ENCODE measurements around the gene LAG3.

The LAG3 gene

DNA sequence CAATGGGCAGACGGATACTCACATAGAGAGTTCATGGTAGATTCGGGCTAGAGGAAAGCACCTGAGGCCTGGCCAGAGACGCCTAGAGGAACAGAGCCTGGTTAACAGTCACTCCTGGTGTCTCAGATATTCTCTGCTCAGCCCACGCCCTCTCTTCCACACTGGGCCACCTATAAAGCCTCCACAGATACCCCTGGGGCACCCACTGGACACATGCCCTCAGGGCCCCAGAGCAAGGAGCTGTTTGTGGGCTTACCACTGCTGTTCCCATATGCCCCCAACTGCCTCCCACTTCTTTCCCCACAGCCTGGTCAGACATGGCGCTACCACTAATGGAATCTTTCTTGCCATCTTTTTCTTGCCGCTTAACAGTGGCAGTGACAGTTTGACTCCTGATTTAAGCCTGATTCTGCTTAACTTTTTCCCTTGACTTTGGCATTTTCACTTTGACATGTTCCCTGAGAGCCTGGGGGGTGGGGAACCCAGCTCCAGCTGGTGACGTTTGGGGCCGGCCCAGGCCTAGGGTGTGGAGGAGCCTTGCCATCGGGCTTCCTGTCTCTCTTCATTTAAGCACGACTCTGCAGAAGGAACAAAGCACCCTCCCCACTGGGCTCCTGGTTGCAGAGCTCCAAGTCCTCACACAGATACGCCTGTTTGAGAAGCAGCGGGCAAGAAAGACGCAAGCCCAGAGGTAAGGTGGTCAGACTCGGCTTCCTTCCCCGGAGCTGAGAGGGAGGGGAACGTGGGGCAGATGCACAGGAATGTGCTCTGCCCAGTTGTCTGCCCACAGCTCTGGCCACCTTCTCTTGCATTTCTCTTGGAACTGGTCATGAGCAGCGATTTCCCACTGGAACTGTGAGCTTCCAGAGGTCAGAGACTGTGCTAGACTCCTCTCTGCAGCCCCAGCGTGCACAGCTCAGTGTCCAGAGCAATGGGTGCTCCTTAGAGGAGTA lies 16.9 kb downstream of the LAG3 start, which contains the start of gene CD4:
Gene CD4, plus strand, starts transcription at position 557 of the 953 bp plus-strand sequence. CDS start 10,611 bp downstream, outside the sequence.
- no peaks in the 10 kb centered on the region for H3K9me3 Mint-ChIP-seq
- no peak within 1 kb of the TSS for H3K27ac Mint-ChIP-seq
- H3K4me3 Mint-ChIP-seq = no peak within 1 kb of the TSS
- H3K4me1 Mint-ChIP-seq = peaks cover 23% of the 10 kb centered on the region
- peaks cover 8% of the 10 kb centered on the region for H3K27me3 Mint-ChIP-seq
- no peaks in the 10 kb centered on the region for H3K36me3 Mint-ChIP-seq
- ATAC-seq = no peak

DNA sequence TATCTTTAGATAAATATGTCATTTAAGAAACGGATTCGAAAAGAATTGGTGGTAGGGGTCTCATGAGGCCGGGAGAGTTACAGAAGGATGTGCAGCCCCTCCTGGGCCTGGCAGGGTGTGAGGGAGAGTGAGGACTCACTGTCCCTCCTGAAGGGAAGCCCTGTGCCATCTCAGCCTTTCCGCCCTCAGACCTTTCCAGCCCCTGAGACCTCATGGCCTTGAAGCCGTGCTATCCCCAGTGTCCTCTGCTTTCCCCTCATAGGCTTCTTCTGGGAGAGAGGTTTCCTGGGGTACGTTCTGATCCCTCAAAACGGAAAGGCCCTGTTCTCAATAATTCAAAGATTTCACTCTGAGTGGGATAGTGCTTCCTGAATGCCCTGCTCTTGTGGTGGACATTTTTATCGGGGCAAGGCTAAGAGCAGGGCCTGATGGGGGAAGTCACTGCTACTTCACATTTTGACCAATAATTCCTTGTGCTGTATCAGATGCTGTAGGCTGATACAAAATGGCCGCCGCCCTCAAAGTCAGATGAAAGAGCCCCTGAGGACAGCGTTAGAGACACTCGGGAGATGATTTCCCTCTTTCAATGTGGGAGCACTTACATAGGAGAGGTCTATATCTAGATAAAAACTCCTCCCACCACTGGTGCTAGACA lies 18.3 kb downstream of the LAG3 start:
- Mint-ChIP-seq H3K9me3 (no peaks in the 10 kb centered on the region), H3K27ac (no peak overlapping the region), H3K4me3 (no peak overlapping the region), H3K4me1 (peaks cover 21% of the 10 kb centered on the region), H3K27me3 (peaks cover 21% of the 10 kb centered on the region), H3K36me3 (no peaks in the 10 kb centered on the region)
- ATAC-seq = no peak

DNA sequence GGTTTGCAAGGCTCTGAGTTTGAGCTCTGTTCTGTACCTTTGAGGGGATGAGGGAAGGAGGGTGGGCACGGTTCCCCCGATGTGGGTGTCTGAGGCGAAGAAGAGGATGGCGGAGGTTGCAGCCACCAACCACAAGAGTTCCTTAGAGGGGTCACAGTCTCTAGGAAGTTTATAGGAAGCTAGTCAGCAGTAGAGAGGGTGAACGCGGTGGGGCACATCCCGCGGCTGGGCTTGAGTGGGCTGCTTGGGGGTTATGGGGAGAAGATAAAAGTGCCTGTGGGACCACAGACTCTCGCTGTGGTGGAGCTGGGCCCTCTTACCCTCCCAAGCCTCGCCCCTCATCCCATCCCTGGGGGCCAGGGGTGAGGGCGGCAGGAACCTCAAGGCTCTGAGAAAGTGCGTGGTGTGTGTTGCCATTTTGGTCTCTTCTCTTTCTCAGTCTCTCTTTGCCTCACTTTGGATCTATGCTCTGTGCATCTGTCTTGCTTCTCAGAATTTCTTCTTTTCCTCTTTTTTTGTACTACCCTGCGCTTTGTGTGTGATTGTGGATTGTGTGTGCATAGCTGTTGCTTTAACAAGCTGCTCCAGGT lies 19.7 kb downstream of the LAG3 start:
- H3K4me3 Mint-ChIP-seq = no peak overlapping the region
- ATAC-seq = peak; percentile 51
- peaks cover 21% of the 10 kb centered on the region for H3K4me1 Mint-ChIP-seq

DNA sequence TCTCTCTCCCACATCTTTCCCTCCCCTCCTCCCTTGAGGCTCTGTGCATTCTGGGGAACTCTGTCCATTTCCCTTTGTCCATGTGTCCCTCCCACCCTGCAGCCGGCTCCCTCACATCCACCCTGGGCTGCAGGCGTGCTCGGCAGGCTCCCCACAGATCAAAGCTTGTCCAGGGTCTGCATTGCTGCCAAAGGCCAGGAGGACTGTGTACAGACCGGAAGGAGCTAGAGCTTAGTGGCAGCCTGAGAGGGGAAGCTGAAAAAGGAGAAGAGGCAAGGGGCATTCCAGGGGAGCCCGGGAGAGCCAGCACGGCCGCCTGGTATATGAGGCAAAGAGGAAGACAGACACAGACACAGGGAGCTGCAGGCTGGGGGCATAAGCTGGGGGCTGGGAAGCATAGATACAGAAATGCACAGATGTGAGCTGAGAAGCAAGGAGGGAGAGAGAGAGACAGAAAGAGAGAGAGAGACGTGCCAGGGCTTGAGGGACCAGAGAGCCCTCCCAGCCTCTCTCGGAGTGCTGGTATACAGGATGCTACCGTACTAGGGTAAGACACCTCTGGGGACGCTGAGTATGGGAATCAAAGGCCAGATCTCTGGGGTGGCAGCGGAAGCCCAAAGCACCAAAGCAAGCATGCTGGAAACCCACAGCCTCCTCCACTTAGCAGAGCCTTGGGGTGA lies 20.3 kb downstream of the LAG3 start:
- no peaks in the 10 kb centered on the region for H3K36me3 Mint-ChIP-seq
- H3K9me3 Mint-ChIP-seq = no peaks in the 10 kb centered on the region
- H3K4me1 Mint-ChIP-seq = peaks cover 21% of the 10 kb centered on the region
- peak overlapping the region; percentile 36 for H3K27ac Mint-ChIP-seq
- H3K4me3 Mint-ChIP-seq = peak overlapping the region; percentile 4
- peaks cover 38% of the 10 kb centered on the region for H3K27me3 Mint-ChIP-seq
- peak; percentile 79 for ATAC-seq

More for the DNA sequence above, 19.7 kb downstream of the LAG3 start:
- H3K9me3 Mint-ChIP-seq = no peaks in the 10 kb centered on the region
- peaks cover 32% of the 10 kb centered on the region for H3K27me3 Mint-ChIP-seq
- H3K36me3 Mint-ChIP-seq = no peaks in the 10 kb centered on the region
- peak overlapping the region; percentile 36 for H3K27ac Mint-ChIP-seq

DNA sequence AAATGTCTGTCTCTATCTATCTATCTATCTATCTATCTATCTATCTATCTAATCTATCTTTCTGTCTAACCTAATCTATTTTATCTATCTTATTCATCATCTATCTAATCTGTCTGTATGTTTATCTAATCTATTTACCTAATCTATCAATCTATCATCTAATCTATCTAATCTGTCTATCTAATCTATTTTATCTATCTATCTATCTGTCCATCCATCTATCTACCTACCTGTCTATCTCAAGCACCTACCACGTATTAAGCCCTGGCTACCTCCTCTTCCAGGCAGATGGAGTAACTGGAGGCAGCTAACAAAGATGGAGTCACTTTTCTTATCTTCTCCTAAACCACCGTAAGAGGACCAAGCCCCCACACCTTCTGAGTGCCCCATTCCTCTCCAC lies 22.8 kb downstream of the LAG3 start:
- Mint-ChIP-seq H3K27ac (no peak overlapping the region), H3K27me3 (peaks cover 55% of the 10 kb centered on the region), H3K36me3 (no peaks in the 10 kb centered on the region), H3K4me3 (no peak overlapping the region), H3K9me3 (no peaks in the 10 kb centered on the region), H3K4me1 (peaks cover 21% of the 10 kb centered on the region)
- no peak for ATAC-seq

DNA sequence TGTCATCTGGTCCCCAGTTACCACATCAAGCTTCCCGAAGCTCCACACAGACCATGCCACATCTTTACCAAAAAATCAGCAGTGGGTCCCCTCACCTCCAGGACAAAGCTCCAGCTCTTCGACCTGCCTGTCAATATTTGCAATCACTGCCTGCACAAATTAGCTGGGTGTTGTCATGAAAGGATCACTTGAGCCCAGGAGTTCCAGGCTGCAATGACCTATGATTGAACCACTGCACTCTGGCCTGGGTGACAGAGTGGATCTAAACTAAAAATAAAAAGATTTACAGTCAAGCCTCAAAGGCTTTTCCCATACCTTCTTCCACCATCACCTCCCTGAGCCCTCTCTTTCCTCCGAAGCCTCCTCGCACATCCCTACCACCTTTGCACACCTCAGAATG lies 24.3 kb downstream of the LAG3 start:
- Mint-ChIP-seq H3K4me1 (peaks cover 21% of the 10 kb centered on the region), H3K27ac (no peak overlapping the region), H3K27me3 (peaks cover 56% of the 10 kb centered on the region), H3K4me3 (no peak overlapping the region), H3K36me3 (no peaks in the 10 kb centered on the region), H3K9me3 (no peaks in the 10 kb centered on the region)
- ATAC-seq = no peak

DNA sequence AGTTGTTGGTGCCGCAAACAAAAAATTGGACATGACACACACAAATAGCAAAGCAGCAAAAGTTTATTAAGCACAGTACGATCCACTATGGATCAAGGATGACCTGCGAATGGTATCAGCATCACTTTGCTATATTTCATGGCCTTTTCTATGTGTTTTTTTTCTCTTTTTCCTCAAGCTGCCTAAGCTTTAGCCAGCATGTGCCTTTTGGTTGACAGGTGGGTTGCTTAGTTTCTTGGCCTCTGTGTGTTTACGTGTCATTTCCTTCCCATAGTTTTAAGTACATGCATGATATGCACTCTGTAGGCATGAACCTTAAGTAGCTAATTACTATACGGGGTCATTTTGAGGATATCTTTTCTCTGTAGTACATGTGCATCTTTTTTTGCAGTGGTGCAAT lies 26.8 kb downstream of the LAG3 start:
- ATAC-seq = no peak
- Mint-ChIP-seq H3K27me3 (peaks cover 48% of the 10 kb centered on the region), H3K9me3 (no peaks in the 10 kb centered on the region), H3K4me3 (no peak overlapping the region), H3K4me1 (no peaks in the 10 kb centered on the region), H3K27ac (no peak overlapping the region), H3K36me3 (no peaks in the 10 kb centered on the region)

DNA sequence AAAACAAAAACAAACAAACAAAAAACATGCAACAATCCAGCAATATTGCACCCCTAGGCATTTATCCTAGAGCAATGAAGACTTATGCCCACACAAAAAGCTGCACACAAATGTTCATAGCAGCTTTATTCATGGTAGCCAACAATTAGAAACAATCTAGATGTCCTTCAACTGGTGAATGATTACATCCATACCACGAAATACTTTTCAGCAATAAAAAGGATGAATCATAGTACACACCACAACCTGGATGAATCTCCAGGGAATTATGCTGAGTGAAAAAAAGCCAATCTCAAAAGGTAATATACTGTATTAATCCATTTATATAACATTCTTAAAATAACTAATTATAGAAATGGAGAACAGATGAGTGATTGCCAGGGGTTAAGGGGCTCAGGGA lies 34.9 kb downstream of the LAG3 start:
- no peaks in the 10 kb centered on the region for H3K36me3 Mint-ChIP-seq
- no peak overlapping the region for H3K27ac Mint-ChIP-seq
- H3K4me1 Mint-ChIP-seq = peaks cover 13% of the 10 kb centered on the region
- ATAC-seq = no peak
- no peaks in the 10 kb centered on the region for H3K9me3 Mint-ChIP-seq
- H3K4me3 Mint-ChIP-seq = no peak overlapping the region
- peaks cover 8% of the 10 kb centered on the region for H3K27me3 Mint-ChIP-seq

DNA sequence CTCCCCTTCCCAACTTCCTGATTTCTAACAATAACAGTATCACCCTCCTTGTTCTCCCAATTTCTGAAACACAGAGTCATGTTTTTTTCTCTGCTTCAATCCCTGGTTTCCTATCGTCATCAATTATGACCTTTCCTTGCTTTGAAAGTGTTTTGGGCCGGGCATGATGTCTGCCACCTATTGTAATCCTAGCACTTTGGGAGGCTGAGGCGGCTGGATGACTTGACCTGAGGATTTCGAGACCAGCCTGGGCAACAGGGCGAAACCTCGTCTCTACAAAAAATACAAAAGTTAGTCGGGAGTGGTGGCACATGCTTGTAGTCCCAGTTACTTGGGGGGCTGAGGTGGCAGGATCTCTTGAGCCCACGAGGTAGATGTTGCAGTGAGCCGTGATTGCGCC lies 36.7 kb downstream of the LAG3 start:
- Mint-ChIP-seq H3K4me1 (peaks cover 21% of the 10 kb centered on the region), H3K27me3 (peaks cover 10% of the 10 kb centered on the region), H3K36me3 (no peaks in the 10 kb centered on the region), H3K27ac (no peak overlapping the region), H3K9me3 (no peaks in the 10 kb centered on the region), H3K4me3 (no peak overlapping the region)
- ATAC-seq = no peak

DNA sequence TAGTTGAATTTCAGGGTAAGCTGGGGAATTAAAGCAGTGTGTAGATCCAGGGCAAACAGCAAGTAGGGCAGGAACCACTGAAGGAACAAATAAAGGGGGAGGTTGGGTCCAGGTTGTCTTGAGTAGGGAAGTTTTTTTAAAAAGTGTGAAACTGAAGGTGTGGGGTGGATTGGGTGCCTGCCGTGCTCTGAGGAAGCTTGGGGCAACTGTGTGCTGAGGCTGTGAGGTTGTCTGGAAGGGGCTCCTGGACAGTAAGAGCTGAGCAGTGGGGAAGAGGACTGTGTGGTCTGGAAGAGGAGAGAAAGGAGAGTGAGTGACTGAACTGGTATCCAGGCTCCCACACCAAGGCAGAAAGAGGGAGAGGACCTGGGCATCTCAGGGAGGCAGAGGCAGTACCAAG lies 38.4 kb downstream of the LAG3 start:
- H3K36me3 Mint-ChIP-seq = no peaks in the 10 kb centered on the region
- H3K27ac Mint-ChIP-seq = no peak overlapping the region
- H3K4me1 Mint-ChIP-seq = peaks cover 21% of the 10 kb centered on the region
- H3K4me3 Mint-ChIP-seq = no peak overlapping the region
- no peak for ATAC-seq
- H3K27me3 Mint-ChIP-seq = peaks cover 11% of the 10 kb centered on the region
- H3K9me3 Mint-ChIP-seq = no peaks in the 10 kb centered on the region

DNA sequence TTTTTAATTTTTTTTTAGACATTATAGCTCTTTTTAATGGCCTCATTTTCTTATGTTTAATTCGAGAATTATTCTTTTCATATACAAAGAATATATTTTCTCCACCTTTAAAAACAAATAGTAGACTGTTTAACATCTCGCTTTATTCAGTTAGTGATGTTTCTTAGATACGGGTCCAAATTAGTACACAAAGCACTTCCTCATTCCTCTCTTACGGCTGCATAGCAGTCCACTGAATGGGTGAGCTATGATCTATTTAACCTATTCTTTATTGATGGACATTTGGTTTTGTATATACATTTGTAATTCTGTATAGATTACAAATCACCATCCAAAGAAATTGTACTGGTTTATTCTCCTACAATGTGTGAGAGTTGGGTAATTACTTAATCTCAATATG lies 41.0 kb downstream of the LAG3 start:
- Mint-ChIP-seq H3K9me3 (no peaks in the 10 kb centered on the region), H3K27ac (no peak overlapping the region), H3K36me3 (no peaks in the 10 kb centered on the region), H3K4me3 (no peak overlapping the region), H3K27me3 (peaks cover 8% of the 10 kb centered on the region), H3K4me1 (peaks cover 21% of the 10 kb centered on the region)
- no peak for ATAC-seq

DNA sequence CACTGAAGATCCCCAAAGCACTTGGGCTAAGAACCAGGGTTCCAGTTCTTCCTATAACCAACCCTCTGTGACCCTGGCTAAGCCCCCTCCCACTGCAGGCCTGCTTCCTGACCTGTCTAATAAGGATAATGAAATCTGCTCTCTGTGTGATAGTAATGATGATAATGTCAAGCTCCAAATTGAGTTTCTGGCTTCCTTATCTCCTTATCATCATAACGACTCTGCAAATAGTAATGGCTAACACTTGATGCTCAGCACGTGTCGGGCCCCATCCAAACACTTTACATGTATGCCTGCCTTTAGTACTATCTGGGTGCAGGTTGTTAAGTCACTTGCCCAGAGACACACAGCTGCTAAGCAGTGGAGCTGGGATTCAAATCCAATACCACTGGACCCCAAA lies 44.3 kb downstream of the LAG3 start:
- H3K27me3 Mint-ChIP-seq = peaks cover 17% of the 10 kb centered on the region
- H3K9me3 Mint-ChIP-seq = no peaks in the 10 kb centered on the region
- ATAC-seq = no peak
- no peak overlapping the region for H3K4me3 Mint-ChIP-seq
- H3K27ac Mint-ChIP-seq = no peak overlapping the region
- peaks cover 15% of the 10 kb centered on the region for H3K4me1 Mint-ChIP-seq
- no peaks in the 10 kb centered on the region for H3K36me3 Mint-ChIP-seq

DNA sequence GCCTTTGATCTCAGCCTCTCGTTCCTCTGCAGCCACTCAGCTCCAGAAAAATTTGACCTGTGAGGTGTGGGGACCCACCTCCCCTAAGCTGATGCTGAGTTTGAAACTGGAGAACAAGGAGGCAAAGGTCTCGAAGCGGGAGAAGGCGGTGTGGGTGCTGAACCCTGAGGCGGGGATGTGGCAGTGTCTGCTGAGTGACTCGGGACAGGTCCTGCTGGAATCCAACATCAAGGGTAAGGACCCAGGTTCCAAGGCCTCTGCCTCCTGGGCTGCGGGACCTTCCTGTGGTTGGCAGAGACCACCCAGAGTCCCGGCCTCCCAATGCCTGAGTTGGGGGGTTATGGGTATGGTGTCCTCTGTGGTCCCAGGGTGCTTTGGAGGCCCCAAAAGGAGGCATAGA lies 44.8 kb downstream of the LAG3 start:
- H3K27ac Mint-ChIP-seq = no peak overlapping the region
- H3K4me3 Mint-ChIP-seq = no peak overlapping the region
- H3K4me1 Mint-ChIP-seq = peaks cover 17% of the 10 kb centered on the region
- no peaks in the 10 kb centered on the region for H3K9me3 Mint-ChIP-seq
- no peak for ATAC-seq
- H3K27me3 Mint-ChIP-seq = peaks cover 22% of the 10 kb centered on the region
- no peaks in the 10 kb centered on the region for H3K36me3 Mint-ChIP-seq

DNA sequence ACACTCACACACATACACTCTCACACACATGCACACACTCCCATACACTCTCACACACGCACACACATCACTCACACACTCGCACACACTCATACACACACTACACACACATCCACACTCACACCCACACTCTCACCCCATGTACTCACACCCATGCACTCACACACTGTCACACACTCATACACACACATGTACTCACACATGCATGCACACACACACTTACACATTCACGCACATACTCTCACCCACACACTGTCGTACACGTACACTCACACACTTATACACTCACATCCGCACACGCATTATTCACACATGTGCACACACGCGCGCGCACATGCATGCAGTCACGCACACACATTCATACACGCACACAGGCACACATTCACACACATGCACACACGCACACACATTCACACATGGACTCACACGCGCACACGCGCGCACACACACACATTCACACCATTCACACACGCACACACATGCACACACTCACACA lies 45.4 kb downstream of the LAG3 start:
- no peak for ATAC-seq
- Mint-ChIP-seq H3K27me3 (peaks cover 29% of the 10 kb centered on the region), H3K36me3 (no peaks in the 10 kb centered on the region), H3K4me3 (no peak overlapping the region), H3K9me3 (no peaks in the 10 kb centered on the region), H3K27ac (no peak overlapping the region), H3K4me1 (peaks cover 17% of the 10 kb centered on the region)

DNA sequence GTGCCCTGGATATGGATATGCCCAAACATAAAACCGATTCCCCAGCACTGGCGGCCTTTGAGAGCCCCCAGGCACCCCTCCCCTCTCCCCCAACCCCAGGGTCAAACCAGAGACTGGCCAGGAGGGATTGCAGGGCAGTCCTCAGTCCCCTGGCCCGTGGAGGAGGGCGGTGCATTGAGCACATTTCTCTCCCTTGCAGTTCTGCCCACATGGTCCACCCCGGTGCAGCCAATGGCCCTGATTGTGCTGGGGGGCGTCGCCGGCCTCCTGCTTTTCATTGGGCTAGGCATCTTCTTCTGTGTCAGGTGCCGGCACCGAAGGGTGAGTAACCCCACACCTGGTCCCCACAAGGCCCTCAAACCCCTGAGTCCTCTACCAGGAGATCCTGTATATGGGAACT lies 45.9 kb downstream of the LAG3 start:
- H3K4me1 Mint-ChIP-seq = peaks cover 18% of the 10 kb centered on the region
- no peaks in the 10 kb centered on the region for H3K36me3 Mint-ChIP-seq
- no peak for ATAC-seq
- no peaks in the 10 kb centered on the region for H3K9me3 Mint-ChIP-seq
- H3K27ac Mint-ChIP-seq = no peak overlapping the region
- H3K27me3 Mint-ChIP-seq = peaks cover 34% of the 10 kb centered on the region
- no peak overlapping the region for H3K4me3 Mint-ChIP-seq
